ENCODE results near the gene FSTL4.

Gene FSTL4

GRCh38 chr5:133232911-133233310 lies 379.4 kb downstream of the FSTL4 start:
- Histone ChIP-seq H3K36me3 (ENCODE audit: control insufficient read depth in 4 of 4, insufficient read depth in 4 of 4, low read length in 3 of 4) (no peaks in the 10 kb centered on the region), H3K4me1 (ENCODE audit: control extremely low read depth in 1 of 4, control insufficient read depth in 4 of 4, insufficient read depth in 4 of 4, low read length in 3 of 4) (no peaks in the 10 kb centered on the region), H3K9me3 (ENCODE audit: control extremely low read depth in 1 of 5, control insufficient read depth in 4 of 5, insufficient read depth in 2 of 5, low read depth in 1 of 5, low read length in 4 of 5) (no peaks in the 10 kb centered on the region), H3K27ac (ENCODE audit: insufficient read depth in 1 of 2, low read depth in 1 of 2, low read length in 2 of 2, poor library complexity in 1 of 2, severe bottlenecking in 2 of 2) (no peak overlapping the region), H3K4me3 (ENCODE audit: control insufficient read depth in 1 of 7, extremely low read depth in 1 of 7, insufficient read depth in 4 of 7, low read depth in 2 of 7, low read length in 6 of 7) (no peak overlapping the region), H3K27me3 (replicated peaks in 2 of 5; ENCODE audit: control insufficient read depth in 4 of 5, insufficient read depth in 5 of 5, low read length in 4 of 5) (peaks cover 0 to 4% (median 0%) of the 10 kb centered on the region in 5 experiments)
- WGBS (ENCODE audit: insufficient coverage): 98% methylated on average over 6 of the region's 7 CpGs
- no peak for DNase-seq
- POLR2A ChIA-PET: no interaction called here
- CTCF ChIA-PET: no interaction called here

- H3K4me3 ChIP-seq (ENCODE audit: control insufficient read depth in 1 of 7, extremely low read depth in 1 of 7, insufficient read depth in 4 of 7, low read depth in 2 of 7, low read length in 6 of 7): no peak overlapping the region
- H3K27me3 ChIP-seq (replicated peaks in 2 of 5; ENCODE audit: control insufficient read depth in 4 of 5, insufficient read depth in 5 of 5, low read length in 4 of 5): peaks cover 0 to 4% (median 0%) of the 10 kb centered on the region in 5 experiments
- no peaks in the 10 kb centered on the region for H3K9me3 ChIP-seq (ENCODE audit: control extremely low read depth in 1 of 5, control insufficient read depth in 4 of 5, insufficient read depth in 2 of 5, low read depth in 1 of 5, low read length in 4 of 5)
- CTCF ChIA-PET: no interaction called here
- WGBS (ENCODE audit: insufficient coverage): 100% methylated on average over 2 of the region's 3 CpGs
- no peak overlapping the region for H3K27ac ChIP-seq (ENCODE audit: insufficient read depth in 1 of 2, low read depth in 1 of 2, low read length in 2 of 2, poor library complexity in 1 of 2, severe bottlenecking in 2 of 2)
- POLR2A ChIA-PET: no interaction called here
- no peak for DNase-seq
- no peaks in the 10 kb centered on the region for H3K36me3 ChIP-seq (ENCODE audit: control insufficient read depth in 4 of 4, insufficient read depth in 4 of 4, low read length in 3 of 4)
- H3K4me1 ChIP-seq (ENCODE audit: control extremely low read depth in 1 of 4, control insufficient read depth in 4 of 4, insufficient read depth in 4 of 4, low read length in 3 of 4): no peaks in the 10 kb centered on the region
Measured at GRCh38 chr5:133232435-133232834, 379.9 kb downstream of the FSTL4 start.

DNA sequence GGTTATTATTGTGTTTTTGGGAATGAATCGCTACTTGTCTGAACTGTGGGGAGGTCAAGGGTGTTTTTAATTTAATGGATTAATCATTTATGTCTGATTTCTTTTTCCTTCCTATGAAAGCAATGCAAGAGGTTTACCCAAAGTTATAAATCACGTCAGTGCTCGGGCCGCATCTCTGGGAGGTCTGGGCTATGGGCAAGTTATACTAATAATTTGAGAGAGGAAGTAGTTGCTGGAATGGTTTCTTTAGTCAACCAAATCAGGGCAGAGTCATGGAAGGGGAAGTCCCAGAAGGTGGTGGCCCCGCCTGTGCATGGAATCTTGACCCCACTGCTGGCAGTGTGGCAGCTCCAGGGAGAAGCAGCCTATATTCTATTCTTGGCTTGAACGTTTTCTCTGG lies 380.3 kb downstream of the FSTL4 start:
- Histone ChIP-seq H3K36me3 (ENCODE audit: control insufficient read depth in 4 of 4, insufficient read depth in 4 of 4, low read length in 3 of 4) (no peaks in the 10 kb centered on the region), H3K4me1 (ENCODE audit: control extremely low read depth in 1 of 4, control insufficient read depth in 4 of 4, insufficient read depth in 4 of 4, low read length in 3 of 4) (no peaks in the 10 kb centered on the region), H3K27me3 (replicated peaks in 2 of 5; ENCODE audit: control insufficient read depth in 4 of 5, insufficient read depth in 5 of 5, low read length in 4 of 5) (peaks cover 0 to 4% (median 0%) of the 10 kb centered on the region in 5 experiments), H3K9me3 (ENCODE audit: control extremely low read depth in 1 of 5, control insufficient read depth in 4 of 5, insufficient read depth in 2 of 5, low read depth in 1 of 5, low read length in 4 of 5) (no peaks in the 10 kb centered on the region), H3K4me3 (ENCODE audit: control insufficient read depth in 1 of 7, extremely low read depth in 1 of 7, insufficient read depth in 4 of 7, low read depth in 2 of 7, low read length in 6 of 7) (no peak overlapping the region), H3K27ac (ENCODE audit: insufficient read depth in 1 of 2, low read depth in 1 of 2, low read length in 2 of 2, poor library complexity in 1 of 2, severe bottlenecking in 2 of 2) (no peak overlapping the region)
- ChIA-PET POLR2A (no interaction called here), CTCF (no interaction called here)
- WGBS (ENCODE audit: insufficient coverage): 44% methylated on average over 5 of the region's 6 CpGs
- DNase-seq: no peak

- Histone ChIP-seq H3K27ac (ENCODE audit: insufficient read depth in 1 of 2, low read depth in 1 of 2, low read length in 2 of 2, poor library complexity in 1 of 2, severe bottlenecking in 2 of 2) (no peak overlapping the region), H3K9me3 (ENCODE audit: control extremely low read depth in 1 of 5, control insufficient read depth in 4 of 5, insufficient read depth in 2 of 5, low read depth in 1 of 5, low read length in 4 of 5) (no peaks in the 10 kb centered on the region), H3K36me3 (ENCODE audit: control insufficient read depth in 4 of 4, insufficient read depth in 4 of 4, low read length in 3 of 4) (no peaks in the 10 kb centered on the region), H3K4me1 (ENCODE audit: control extremely low read depth in 1 of 4, control insufficient read depth in 4 of 4, insufficient read depth in 4 of 4, low read length in 3 of 4) (no peaks in the 10 kb centered on the region), H3K4me3 (ENCODE audit: control insufficient read depth in 1 of 7, extremely low read depth in 1 of 7, insufficient read depth in 4 of 7, low read depth in 2 of 7, low read length in 6 of 7) (no peak overlapping the region), H3K27me3 (replicated peaks in 2 of 5; ENCODE audit: control insufficient read depth in 4 of 5, insufficient read depth in 5 of 5, low read length in 4 of 5) (peaks cover 0 to 4% (median 0%) of the 10 kb centered on the region in 5 experiments)
- DNase-seq: no peak
- 86% methylated on average over 8 of the region's 9 CpGs for WGBS (ENCODE audit: insufficient coverage)
- POLR2A ChIA-PET: no interaction called here
- CTCF ChIA-PET: no interaction called here
Measured at GRCh38 chr5:133230823-133231578, 381.3 kb downstream of the FSTL4 start.

DNA sequence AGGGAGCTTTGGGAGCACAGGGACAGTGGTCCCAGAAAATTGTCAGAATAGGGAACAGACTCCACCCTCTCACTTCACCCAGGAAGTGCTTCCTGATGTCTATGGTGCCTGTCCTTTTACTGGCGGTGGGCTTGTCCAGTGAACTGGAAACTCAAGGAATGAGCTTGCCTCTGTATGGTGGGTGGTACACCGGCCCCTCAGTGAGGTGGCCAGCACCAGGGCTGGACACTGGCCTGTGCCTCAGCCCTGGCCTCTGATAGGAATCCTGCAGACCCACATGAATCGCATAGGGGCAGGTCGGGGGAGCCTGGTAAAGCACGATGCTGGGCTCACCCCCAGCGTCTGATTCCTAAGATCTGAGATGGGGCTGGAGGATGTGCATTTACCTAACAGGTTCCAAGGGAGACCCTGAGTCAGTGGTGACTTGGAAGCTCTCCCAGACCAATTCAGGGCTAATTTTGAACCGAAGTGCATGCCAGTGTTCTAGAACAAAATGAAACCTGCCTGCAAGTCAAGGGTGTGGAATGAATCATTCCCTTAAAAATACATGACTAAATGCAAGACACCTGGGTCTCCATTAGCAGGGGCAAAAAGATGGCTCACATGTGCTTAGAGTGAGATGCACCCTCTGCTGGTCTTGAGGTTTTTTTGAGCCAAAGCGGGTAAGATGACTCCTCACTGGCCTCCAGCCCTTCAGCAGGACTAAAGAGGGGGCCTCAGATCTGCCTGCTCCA lies 382.2 kb downstream of the FSTL4 start:
- ChIA-PET CTCF (no interaction called here), POLR2A (interaction anchor here (0.5 kb wide), 1 partner anchor 133 kb away, joined by 5 read pairs; no protein-coding TSS in a partner anchor)
- 94% methylated on average over 8 of the region's 8 CpGs for WGBS (ENCODE audit: insufficient coverage)
- Histone ChIP-seq H3K4me3 (ENCODE audit: control insufficient read depth in 1 of 7, extremely low read depth in 1 of 7, insufficient read depth in 4 of 7, low read depth in 2 of 7, low read length in 6 of 7) (no peak overlapping the region), H3K36me3 (ENCODE audit: control insufficient read depth in 4 of 4, insufficient read depth in 4 of 4, low read length in 3 of 4) (no peaks in the 10 kb centered on the region), H3K27me3 (replicated peaks in 2 of 5; ENCODE audit: control insufficient read depth in 4 of 5, insufficient read depth in 5 of 5, low read length in 4 of 5) (peaks cover 0 to 4% (median 0%) of the 10 kb centered on the region in 5 experiments), H3K4me1 (ENCODE audit: control extremely low read depth in 1 of 4, control insufficient read depth in 4 of 4, insufficient read depth in 4 of 4, low read length in 3 of 4) (no peaks in the 10 kb centered on the region), H3K27ac (ENCODE audit: insufficient read depth in 1 of 2, low read depth in 1 of 2, low read length in 2 of 2, poor library complexity in 1 of 2, severe bottlenecking in 2 of 2) (no peak overlapping the region), H3K9me3 (ENCODE audit: control extremely low read depth in 1 of 5, control insufficient read depth in 4 of 5, insufficient read depth in 2 of 5, low read depth in 1 of 5, low read length in 4 of 5) (no peaks in the 10 kb centered on the region)
- no peak for DNase-seq

DNA sequence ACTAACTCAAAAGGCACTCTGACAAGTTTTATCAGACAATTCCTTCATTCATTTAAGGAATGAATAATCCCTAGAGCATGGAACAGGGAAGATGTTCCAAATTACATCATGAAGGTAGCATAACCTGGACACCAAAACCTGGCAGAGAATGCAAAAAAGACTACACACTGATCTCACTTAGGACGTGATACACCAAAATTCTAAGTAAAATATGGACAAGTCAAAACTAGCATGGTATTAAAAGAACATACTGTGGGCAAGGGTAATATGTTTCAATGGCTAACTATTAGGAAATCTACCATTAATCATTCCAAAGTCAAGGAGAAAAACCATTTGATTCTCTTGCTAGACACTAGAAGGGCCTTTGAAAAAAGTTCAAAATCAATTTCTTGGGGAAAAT lies 384.0 kb downstream of the FSTL4 start:
- H3K27me3 ChIP-seq (replicated peaks in 2 of 5; ENCODE audit: control insufficient read depth in 4 of 5, insufficient read depth in 5 of 5, low read length in 4 of 5): peaks cover 0 to 4% (median 0%) of the 10 kb centered on the region in 5 experiments
- CTCF ChIA-PET: no interaction called here
- DNase-seq: no peak
- H3K36me3 ChIP-seq (ENCODE audit: control insufficient read depth in 4 of 4, insufficient read depth in 4 of 4, low read length in 3 of 4): no peaks in the 10 kb centered on the region
- no peak overlapping the region for H3K27ac ChIP-seq (ENCODE audit: insufficient read depth in 1 of 2, low read depth in 1 of 2, low read length in 2 of 2, poor library complexity in 1 of 2, severe bottlenecking in 2 of 2)
- H3K9me3 ChIP-seq (ENCODE audit: control extremely low read depth in 1 of 5, control insufficient read depth in 4 of 5, insufficient read depth in 2 of 5, low read depth in 1 of 5, low read length in 4 of 5): no peaks in the 10 kb centered on the region
- no CpG with 5 or more reads among the region's 1 CpG for WGBS (ENCODE audit: insufficient coverage)
- no peaks in the 10 kb centered on the region for H3K4me1 ChIP-seq (ENCODE audit: control extremely low read depth in 1 of 4, control insufficient read depth in 4 of 4, insufficient read depth in 4 of 4, low read length in 3 of 4)
- POLR2A ChIA-PET: no interaction called here
- no peak overlapping the region for H3K4me3 ChIP-seq (ENCODE audit: control insufficient read depth in 1 of 7, extremely low read depth in 1 of 7, insufficient read depth in 4 of 7, low read depth in 2 of 7, low read length in 6 of 7)

DNA sequence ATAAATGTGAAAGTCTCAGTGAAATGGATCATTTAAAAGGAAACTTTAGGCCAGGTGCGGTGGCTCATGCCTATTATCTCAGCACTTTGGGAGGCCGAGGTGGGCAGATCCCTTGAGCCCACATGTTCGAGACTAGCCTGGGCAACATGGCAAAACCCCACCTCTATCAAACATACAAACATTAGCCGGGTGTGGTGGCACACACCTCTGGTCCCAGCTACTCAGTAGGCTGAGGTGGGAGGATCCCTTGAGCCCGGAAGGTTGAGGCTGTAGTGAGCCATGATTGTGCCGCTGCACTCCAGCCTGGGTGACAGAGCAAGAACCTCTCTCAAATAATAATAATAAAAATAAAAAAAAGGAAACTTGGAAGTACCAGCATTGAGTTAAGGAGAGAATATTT lies 384.4 kb downstream of the FSTL4 start:
- H3K4me1 ChIP-seq (ENCODE audit: control extremely low read depth in 1 of 4, control insufficient read depth in 4 of 4, insufficient read depth in 4 of 4, low read length in 3 of 4): no peaks in the 10 kb centered on the region
- H3K4me3 ChIP-seq (ENCODE audit: control insufficient read depth in 1 of 7, extremely low read depth in 1 of 7, insufficient read depth in 4 of 7, low read depth in 2 of 7, low read length in 6 of 7): no peak overlapping the region
- no peaks in the 10 kb centered on the region for H3K9me3 ChIP-seq (ENCODE audit: control extremely low read depth in 1 of 5, control insufficient read depth in 4 of 5, insufficient read depth in 2 of 5, low read depth in 1 of 5, low read length in 4 of 5)
- no peaks in the 10 kb centered on the region for H3K36me3 ChIP-seq (ENCODE audit: control insufficient read depth in 4 of 4, insufficient read depth in 4 of 4, low read length in 3 of 4)
- no peak for DNase-seq
- WGBS (ENCODE audit: insufficient coverage): no CpG with 5 or more reads among the region's 6 CpGs
- no peak overlapping the region for H3K27ac ChIP-seq (ENCODE audit: insufficient read depth in 1 of 2, low read depth in 1 of 2, low read length in 2 of 2, poor library complexity in 1 of 2, severe bottlenecking in 2 of 2)
- POLR2A ChIA-PET: no interaction called here
- CTCF ChIA-PET: interaction anchor here (0.7 kb wide), 2 partner anchors 10 to 70 kb away, joined by 3 read pairs; no protein-coding TSS in a partner anchor
- H3K27me3 ChIP-seq (replicated peaks in 2 of 5; ENCODE audit: control insufficient read depth in 4 of 5, insufficient read depth in 5 of 5, low read length in 4 of 5): peaks cover 0 to 4% (median 0%) of the 10 kb centered on the region in 5 experiments

All from common myeloid progenitor, CD34-positive (primary cell).